GM23248 (cell line): ENCODE measurements around the gene ATP9A.

Experiments
- EZH2 ChIP-seq: fragments of 200-600 bp; sonication (generic); IDR thresholded peaks from 2 replicates; pipeline ENCODE4 v1.6.1; 2018; ENCODE audit warnings: antibody characterized with exemption, mild to moderate bottlenecking; ENCODE audit not compliant: insufficient read depth, poor library complexity, severe bottlenecking
- EZH2phosphoT487 ChIP-seq: fragments of 200-600 bp; sonication (generic); IDR thresholded peaks from 2 replicates; pipeline ENCODE4 v1.6.1; 2018; ENCODE audit warnings: antibody characterized with exemption, moderate library complexity, mild to moderate bottlenecking, low read depth; ENCODE audit not compliant: insufficient read depth

GRCh38 chr20:51756653-51757052 is 11.5 kb downstream of the ATP9A start:
- no peak for TF ChIP-seq EZH2
- TF ChIP-seq EZH2phosphoT487: no peak
